CD14-positive monocyte (primary cell): ENCODE measurements around the gene ULK4. TPM values are rescaled to one million over a fixed set of nuclear protein-coding genes. Genes with fewer than 3 reads are reported as not detected.

Experiments
- DNase-seq, 3 donors: peaks; one replicate each; pipeline ENCODE4 v3.0.0-alpha.2; 2011 to 2022
- H2AFZ ChIP-seq: 2 replicates; pipeline ENCODE4 v1.6.0; 2012; ENCODE audit warnings: mild to moderate bottlenecking, low read depth, low read length, inconsistent platforms; ENCODE audit not compliant: insufficient read depth, poor library complexity, severe bottlenecking
- H3K27ac ChIP-seq, 2 donors: 1 replicate in 1 of 2; 2 replicates in 1 of 2; pipeline ENCODE4 v1.5.1; 2012 to 2013; ENCODE audit warnings: low read length in 2 of 2, control low read depth in 1 of 2, inconsistent platforms in 1 of 2, low read depth in 1 of 2, mild to moderate bottlenecking in 1 of 2
- H3K27me3 ChIP-seq, 2 donors: one replicate each; pipeline versions ENCODE4 v1.6.0 to v1.6.1; 2011 to 2013; ENCODE audit warnings: low read length in 2 of 2; ENCODE audit not compliant: control insufficient read depth in 2 of 2, insufficient read depth in 2 of 2
- H3K36me3 ChIP-seq, 2 donors: replicated peaks in 1 of 2; 1 replicate in 1 of 2; 2 replicates in 1 of 2; pipeline versions ENCODE4 v1.5.1 to v1.6.1; 2012 to 2013; ENCODE audit warnings: low read length in 2 of 2, control low read depth in 1 of 2, inconsistent platforms in 1 of 2, mild to moderate bottlenecking in 1 of 2; ENCODE audit not compliant: insufficient read depth in 2 of 2, control insufficient read depth in 1 of 2
- H3K4me1 ChIP-seq, 2 donors: 1 replicate in 1 of 2; 2 replicates in 1 of 2; pipeline versions ENCODE4 v1.5.1 to v1.6.1; 2012 to 2013; ENCODE audit warnings: low read length in 2 of 2, control low read depth in 1 of 2, inconsistent platforms in 1 of 2, mild to moderate bottlenecking in 1 of 2, moderate library complexity in 1 of 2; ENCODE audit not compliant: insufficient read depth in 2 of 2, control insufficient read depth in 1 of 2
- H3K4me2 ChIP-seq: replicated peaks from 2 replicates; pipeline ENCODE3; 2012; ENCODE audit warnings: low read length, moderate library complexity, mild to moderate bottlenecking; ENCODE audit not compliant: poor library complexity, severe bottlenecking; ENCODE audit errors: extremely low read depth
- H3K4me3 ChIP-seq, 3 experiments: fragments of 200-600 bp in 1 of 3; sonication (generic) in 1 of 3; replicated peaks in 1 of 3; 1 replicate in 2 of 3; 2 replicates in 1 of 3; pipeline ENCODE4 v1.5.1; 2011 to 2013; ENCODE audit warnings: low read length in 3 of 3, mild to moderate bottlenecking in 3 of 3, control low read depth in 2 of 3, low read depth in 2 of 3, inconsistent platforms in 1 of 3, moderate library complexity in 1 of 3
- H3K79me2 ChIP-seq: 2 replicates; pipeline ENCODE4 v1.6.0; 2012; ENCODE audit warnings: mild to moderate bottlenecking, control low read depth, inconsistent platforms, low read length, moderate library complexity; ENCODE audit not compliant: insufficient read depth
- H3K9ac ChIP-seq: 2 replicates; pipeline ENCODE4 v1.6.0; 2017; ENCODE audit warnings: low read length, mild to moderate bottlenecking; ENCODE audit not compliant: insufficient read depth, poor library complexity, severe bottlenecking
- H3K9me3 ChIP-seq, 2 donors: replicated peaks in 1 of 2; 1 replicate in 1 of 2; 2 replicates in 1 of 2; pipeline versions ENCODE4 v1.5.1 to v1.6.1; 2012 to 2013; ENCODE audit warnings: low read length in 2 of 2, control low read depth in 1 of 2; ENCODE audit not compliant: control insufficient read depth in 1 of 2, insufficient read depth in 1 of 2
- H4K20me1 ChIP-seq: 2 replicates; pipeline ENCODE4 v1.6.0; 2012; ENCODE audit warnings: mild to moderate bottlenecking, low read length, control low read depth, moderate library complexity; ENCODE audit not compliant: insufficient read depth
- H3K27ac Mint-ChIP-seq, 7 donors: one replicate each; pipeline ENCODE4 v1.8.0; 2020; ENCODE audit warnings: mild to moderate bottlenecking in 7 of 7, mixed read lengths in 7 of 7, moderate library complexity in 6 of 7, inconsistent platforms in 2 of 7
- H3K27me3 Mint-ChIP-seq, 3 donors: one replicate each; pipeline ENCODE4 v1.8.0; 2021 to 2022; ENCODE audit warnings: low read depth in 3 of 3, mild to moderate bottlenecking in 3 of 3, mixed read lengths in 3 of 3, moderate library complexity in 3 of 3, inconsistent platforms in 1 of 3
- H3K36me3 Mint-ChIP-seq, 2 donors: one replicate each; pipeline ENCODE4 v1.8.0; 2020; ENCODE audit warnings: mixed read lengths in 2 of 2, inconsistent platforms in 1 of 2, mild to moderate bottlenecking in 1 of 2
- H3K4me1 Mint-ChIP-seq: one replicate; pipeline ENCODE4 v1.8.0; 2020; ENCODE audit warnings: mild to moderate bottlenecking, mixed read lengths
- H3K4me3 Mint-ChIP-seq, 2 donors: one replicate each; pipeline ENCODE4 v1.8.0; 2020; ENCODE audit warnings: mild to moderate bottlenecking in 2 of 2, mixed read lengths in 2 of 2, moderate library complexity in 1 of 2
- H3K9me3 Mint-ChIP-seq, 7 donors: one replicate each; pipeline ENCODE4 v1.8.0; 2020 to 2022; ENCODE audit warnings: mixed read lengths in 7 of 7, mild to moderate bottlenecking in 6 of 7, moderate library complexity in 6 of 7, inconsistent platforms in 2 of 7
- WGBS: methylation state at CpG from one replicate; pipeline ENCODE4 v1.1.5; 2013; ENCODE audit warnings: missing lambda C conversion rate; ENCODE audit not compliant: insufficient coverage; 5-methylcytosine and 5-hydroxymethylcytosine counted together
- intact Hi-C, 2 donors: fragments of 100-400 bp; cut with micrococcal nuclease; formaldehyde crosslinking; loops; one replicate each; pipeline versions ENCODE4 v1.15.0 to v1.15.1; 2023
- polyA plus RNA-seq, 3 donors: library from polyadenylated mRNA; depleted of rRNA in 1 of 3; unstranded in 2 of 3; stranded (reverse) in 1 of 3; fragments of 300-500 nt in 2 of 3; fragments of >200 nt in 1 of 3; fragmentation: Illumina TruSeq in 2 of 3; gene quantifications; 1 replicate in 2 of 3; 2 replicates in 1 of 3; pipeline ENCODE4 v1.2.3, GENCODE V29; 2012 to 2021
- TF ChIP-seq, protein P1 (sequence below): fragments of 200-600 bp; IDR thresholded peaks from one replicate; pipeline ENCODE4 v1.8.0; 2022; ENCODE audit warnings: antibody characterized with exemption, mild to moderate bottlenecking

The ULK4 gene
- polyA plus RNA-seq, 3 donors = 6.7 to 14.0 (median 11.8) TPM

DNA sequence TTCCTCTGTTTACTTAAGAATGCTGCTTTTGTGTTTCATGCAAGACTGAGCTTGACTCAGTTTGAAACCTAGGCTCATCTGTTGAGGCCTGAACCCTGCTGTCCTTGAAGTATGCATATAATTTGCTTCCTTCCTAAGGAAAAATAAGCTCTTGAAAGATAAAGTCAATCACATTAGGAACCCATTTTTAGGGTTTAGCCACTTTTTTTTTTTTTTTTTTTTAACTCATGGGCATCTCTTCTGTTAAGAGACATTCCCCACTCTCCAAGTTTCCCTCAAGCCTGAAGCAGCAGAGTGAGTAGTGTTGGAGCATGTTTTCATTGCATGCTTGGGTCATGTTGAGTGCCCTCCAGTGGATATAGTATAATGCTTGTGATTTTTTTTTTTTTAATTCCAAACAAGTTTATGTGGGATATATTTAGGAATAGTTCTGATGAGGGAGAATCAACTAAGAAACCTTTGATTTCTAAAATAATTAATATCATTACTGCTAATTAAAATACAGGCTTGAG, 759.0 kb downstream of the ULK4 start:
- no peaks in the 10 kb centered on the region for H3K27me3 ChIP-seq
- Mint-ChIP-seq H3K27ac (peak overlapping the region in 3 of 7 donors; percentile 1 to 85 (median 26)), H3K4me1 (peaks cover 70% of the 10 kb centered on the region), H3K36me3 (peaks cover 4 to 27% of the 10 kb centered on the region in 2 donors), H3K4me3 (peak overlapping the region; percentile 42 to 98), H3K9me3 (peaks cover 0 to 2% (median 0%) of the 10 kb centered on the region in 7 donors), H3K27me3 (no peaks in the 10 kb centered on the region)
- peak overlapping the region; percentile 91 for H3K4me2 ChIP-seq
- DNase-seq = peak in 2 of 3 donors; percentile 22 to 27
- intact Hi-C loops = loop anchor here in 1 of 2 donors (10.0 kb wide), 1 partner anchor 228 kb away; no protein-coding TSS in a partner anchor
- H3K4me1 ChIP-seq = peaks cover 23 to 64% of the 10 kb centered on the region in 2 donors
- peaks cover 87% of the 10 kb centered on the region for H3K79me2 ChIP-seq
- H3K9me3 ChIP-seq = no peaks in the 10 kb centered on the region
- peak overlapping the region in 1 of 2 donors; percentile 42 for H3K27ac ChIP-seq
- no peaks in the 10 kb centered on the region for H3K36me3 ChIP-seq
- H3K4me3 ChIP-seq = peak overlapping the region in 2 of 3 experiments; percentile 78 to 89
- TF ChIP-seq, protein P1, sequence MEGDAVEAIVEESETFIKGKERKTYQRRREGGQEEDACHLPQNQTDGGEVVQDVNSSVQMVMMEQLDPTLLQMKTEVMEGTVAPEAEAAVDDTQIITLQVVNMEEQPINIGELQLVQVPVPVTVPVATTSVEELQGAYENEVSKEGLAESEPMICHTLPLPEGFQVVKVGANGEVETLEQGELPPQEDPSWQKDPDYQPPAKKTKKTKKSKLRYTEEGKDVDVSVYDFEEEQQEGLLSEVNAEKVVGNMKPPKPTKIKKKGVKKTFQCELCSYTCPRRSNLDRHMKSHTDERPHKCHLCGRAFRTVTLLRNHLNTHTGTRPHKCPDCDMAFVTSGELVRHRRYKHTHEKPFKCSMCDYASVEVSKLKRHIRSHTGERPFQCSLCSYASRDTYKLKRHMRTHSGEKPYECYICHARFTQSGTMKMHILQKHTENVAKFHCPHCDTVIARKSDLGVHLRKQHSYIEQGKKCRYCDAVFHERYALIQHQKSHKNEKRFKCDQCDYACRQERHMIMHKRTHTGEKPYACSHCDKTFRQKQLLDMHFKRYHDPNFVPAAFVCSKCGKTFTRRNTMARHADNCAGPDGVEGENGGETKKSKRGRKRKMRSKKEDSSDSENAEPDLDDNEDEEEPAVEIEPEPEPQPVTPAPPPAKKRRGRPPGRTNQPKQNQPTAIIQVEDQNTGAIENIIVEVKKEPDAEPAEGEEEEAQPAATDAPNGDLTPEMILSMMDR = peak; percentile 32
- no peak overlapping the region for H3K9ac ChIP-seq
- H4K20me1 ChIP-seq = peaks cover 79% of the 10 kb centered on the region
- H2AFZ ChIP-seq = no peak overlapping the region

GRCh38 chr3:41202075-41202833, 759.6 kb downstream of the ULK4 start:
- peaks cover 4 to 23% of the 10 kb centered on the region in 2 donors for H3K36me3 Mint-ChIP-seq

More at GRCh38 chr3:41202075-41202833, 759.6 kb downstream of the ULK4 start:
- Histone ChIP-seq H3K4me3 (peak overlapping the region in 2 of 3 experiments; percentile 78 to 89), H3K79me2 (peaks cover 80% of the 10 kb centered on the region), H3K9me3 (no peaks in the 10 kb centered on the region), H2AFZ (no peak overlapping the region), H3K27me3 (no peaks in the 10 kb centered on the region), H3K4me1 (peaks cover 18 to 58% of the 10 kb centered on the region in 2 donors), H3K27ac (peak overlapping the region in 1 of 2 donors; percentile 94), H3K9ac (no peak overlapping the region), H3K4me2 (peak overlapping the region; percentile 91), H4K20me1 (peaks cover 73% of the 10 kb centered on the region), H3K36me3 (no peaks in the 10 kb centered on the region)
- TF ChIP-seq, protein P1 = no peak
- intact Hi-C loops = loop anchor here in 1 of 2 donors (10.0 kb wide), 1 partner anchor 227 kb away; no protein-coding TSS in a partner anchor
- peak overlapping the region; percentile 93 to 98 for H3K4me3 Mint-ChIP-seq
- 49% methylated on average over 2 of the region's 5 CpGs for WGBS
- peaks cover 64% of the 10 kb centered on the region for H3K4me1 Mint-ChIP-seq
- no peaks in the 10 kb centered on the region for H3K27me3 Mint-ChIP-seq
- H3K27ac Mint-ChIP-seq = peak overlapping the region in 6 of 7 donors; percentile 14 to 90 (median 52)
- no peak for DNase-seq
- peaks cover 0 to 2% (median 0%) of the 10 kb centered on the region in 7 donors for H3K9me3 Mint-ChIP-seq
